Effector memory CD8-positive, alpha-beta T cell (primary cell): ENCODE data around the gene TMC8.

Source experiments
- ATAC-seq: fragments of 150-1000 bp; cut with Tn5 transposase; replicated peaks from 2 replicates; pipeline ENCODE4 v1.10.0; 2021; ENCODE audit warnings: mild to moderate bottlenecking, moderate library complexity
- DNase-seq, 3 experiments: peaks; one replicate each; pipeline ENCODE4 v3.0.0; 2021
- H3K27ac Mint-ChIP-seq, 2 donors: one replicate each; pipeline ENCODE4 v1.8.0; 2022; ENCODE audit warnings: mild to moderate bottlenecking in 2 of 2, mixed read lengths in 2 of 2, moderate library complexity in 2 of 2
- H3K27me3 Mint-ChIP-seq, 2 donors: one replicate each; pipeline ENCODE4 v1.8.0; 2022; ENCODE audit warnings: mixed read lengths in 2 of 2
- H3K36me3 Mint-ChIP-seq: one replicate; pipeline ENCODE4 v1.8.0; 2022; ENCODE audit warnings: mild to moderate bottlenecking, moderate library complexity, mixed read lengths; ENCODE audit not compliant: insufficient read depth
- H3K4me1 Mint-ChIP-seq, 2 donors: one replicate each; pipeline ENCODE4 v1.8.0; 2022; ENCODE audit warnings: low read depth in 2 of 2, mixed read lengths in 2 of 2
- H3K4me3 Mint-ChIP-seq, 2 donors: one replicate each; pipeline ENCODE4 v1.8.0; 2022; ENCODE audit warnings: mild to moderate bottlenecking in 2 of 2, mixed read lengths in 2 of 2, moderate library complexity in 2 of 2
- H3K9me3 Mint-ChIP-seq, 2 donors: one replicate each; pipeline ENCODE4 v1.8.0; 2022; ENCODE audit warnings: mixed read lengths in 2 of 2

TMC8 gene

DNA sequence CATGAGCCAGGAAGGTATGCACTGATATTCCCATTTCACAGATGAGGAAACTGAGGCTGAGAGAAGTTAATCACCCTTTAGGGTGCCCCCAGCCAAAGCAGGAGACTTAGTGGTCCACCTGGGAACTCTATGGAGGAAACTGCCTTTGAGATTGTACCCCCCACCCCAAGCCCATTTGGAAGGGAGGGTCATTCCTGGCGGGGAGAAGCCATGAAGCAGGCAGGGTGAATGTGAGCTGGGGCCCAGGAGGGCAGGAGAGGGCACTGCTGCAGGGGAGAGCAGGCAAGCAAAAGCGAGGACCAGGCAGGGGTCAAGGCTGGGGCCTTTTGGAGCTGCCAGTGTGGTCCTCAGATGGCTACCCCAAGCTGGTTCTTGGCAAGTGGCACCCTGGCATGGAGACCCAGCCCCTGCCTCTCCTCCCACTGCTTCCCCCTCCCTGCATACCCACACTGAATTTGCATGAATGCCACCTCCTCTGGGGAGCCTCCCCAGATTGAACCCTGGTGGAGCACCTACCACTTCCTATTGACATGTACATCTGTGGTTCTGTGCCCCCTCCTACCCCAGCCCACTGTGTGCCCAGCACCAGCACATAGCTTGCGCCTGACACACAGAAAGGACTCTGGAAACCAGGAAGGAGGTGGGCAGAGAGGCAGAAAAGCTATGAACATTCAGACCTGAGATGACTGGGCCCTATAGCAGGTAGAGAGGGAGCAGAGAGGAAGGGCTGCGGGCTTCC lies 1.1 kb upstream of the TMC8 start:
- H3K9me3 Mint-ChIP-seq: no peaks in the 10 kb centered on the region
- peak overlapping the region; percentile 99 to 100 for H3K4me3 Mint-ChIP-seq
- DNase-seq: peak; percentile 41 to 48 (median 42)
- peaks cover 47 to 60% of the 10 kb centered on the region in 2 donors for H3K4me1 Mint-ChIP-seq
- peaks cover 92% of the 10 kb centered on the region for H3K36me3 Mint-ChIP-seq
- no peaks in the 10 kb centered on the region for H3K27me3 Mint-ChIP-seq
- H3K27ac Mint-ChIP-seq: peak overlapping the region; percentile 96 to 99
- ATAC-seq: no peak

DNA sequence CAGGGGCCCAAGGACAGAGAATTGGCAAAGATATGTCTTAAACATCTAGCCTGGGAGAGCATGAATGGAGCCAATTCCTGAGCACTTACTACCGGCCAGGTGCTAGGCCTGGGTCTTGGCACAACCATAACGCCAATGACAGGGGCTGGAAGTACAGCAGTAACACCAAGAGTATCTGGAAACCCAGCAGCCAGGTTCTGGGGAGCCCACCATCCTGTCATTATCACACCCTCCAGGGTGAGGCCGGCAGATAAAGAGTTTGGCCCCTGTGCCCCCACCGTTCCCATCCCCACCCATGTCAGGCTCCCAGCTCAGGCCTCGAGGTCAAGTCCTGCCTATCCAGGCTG lies 508 bp upstream of the TMC8 start:
- Mint-ChIP-seq H3K27me3 (no peaks in the 10 kb centered on the region), H3K4me1 (peaks cover 48 to 57% of the 10 kb centered on the region in 2 donors), H3K27ac (peak overlapping the region; percentile 96 to 99), H3K36me3 (peaks cover 92% of the 10 kb centered on the region), H3K9me3 (no peaks in the 10 kb centered on the region), H3K4me3 (peak overlapping the region; percentile 99 to 100)
- ATAC-seq (no peak), DNase-seq (peak in 1 of 3 experiments; percentile 20)

DNA sequence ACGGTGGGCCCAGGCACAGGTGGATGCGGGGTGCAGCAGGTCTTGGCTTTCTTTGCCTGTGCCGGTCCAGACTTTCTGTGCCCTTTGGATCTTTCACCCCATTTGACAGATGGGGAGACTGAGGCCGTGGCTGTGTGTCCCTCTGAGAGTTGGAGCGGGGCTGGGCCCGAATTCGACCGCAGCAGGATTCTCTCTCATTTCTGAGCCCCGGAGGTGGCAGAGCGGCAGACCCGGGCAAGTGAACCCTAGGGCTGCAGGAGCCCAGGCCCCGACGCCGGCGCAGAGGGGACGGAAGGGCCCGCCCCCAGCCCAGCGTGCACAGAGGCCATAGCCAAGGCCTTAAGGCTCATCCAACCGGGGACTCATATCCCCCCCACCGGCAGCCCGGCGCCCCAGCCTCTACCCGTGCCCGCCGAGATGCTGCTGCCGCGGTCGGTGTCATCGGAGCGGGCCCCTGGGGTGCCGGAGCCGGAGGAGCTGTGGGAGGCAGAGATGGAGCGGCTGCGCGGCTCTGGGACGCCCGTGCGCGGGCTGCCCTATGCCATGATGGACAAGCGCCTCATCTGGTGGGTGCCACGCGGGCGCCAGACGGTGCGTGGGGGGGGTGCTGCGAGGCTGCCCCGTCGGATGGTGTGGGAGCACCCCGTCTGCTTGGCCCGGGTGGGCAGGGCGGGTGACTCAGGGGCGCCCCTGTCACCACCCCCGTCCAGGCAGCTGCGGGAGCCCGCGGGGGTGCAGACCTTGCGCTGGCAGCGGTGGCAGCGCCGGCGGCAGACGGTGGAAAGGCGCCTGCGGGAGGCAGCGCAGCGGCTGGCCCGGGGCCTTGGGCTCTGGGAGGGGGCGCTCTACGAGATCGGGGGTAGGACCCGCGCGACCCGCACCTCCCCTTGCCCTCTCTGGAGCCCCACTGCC lies 857 bp downstream of the TMC8 start:
- peaks cover 55 to 64% of the 10 kb centered on the region in 2 donors for H3K4me1 Mint-ChIP-seq
- peaks cover 92% of the 10 kb centered on the region for H3K36me3 Mint-ChIP-seq
- ATAC-seq: peak; percentile 1
- peak in 2 of 3 experiments; percentile 41 to 46 for DNase-seq
- H3K4me3 Mint-ChIP-seq: peak overlapping the region; percentile 99 to 100
- H3K9me3 Mint-ChIP-seq: no peaks in the 10 kb centered on the region
- peak overlapping the region; percentile 96 to 99 for H3K27ac Mint-ChIP-seq
- no peaks in the 10 kb centered on the region for H3K27me3 Mint-ChIP-seq

DNA sequence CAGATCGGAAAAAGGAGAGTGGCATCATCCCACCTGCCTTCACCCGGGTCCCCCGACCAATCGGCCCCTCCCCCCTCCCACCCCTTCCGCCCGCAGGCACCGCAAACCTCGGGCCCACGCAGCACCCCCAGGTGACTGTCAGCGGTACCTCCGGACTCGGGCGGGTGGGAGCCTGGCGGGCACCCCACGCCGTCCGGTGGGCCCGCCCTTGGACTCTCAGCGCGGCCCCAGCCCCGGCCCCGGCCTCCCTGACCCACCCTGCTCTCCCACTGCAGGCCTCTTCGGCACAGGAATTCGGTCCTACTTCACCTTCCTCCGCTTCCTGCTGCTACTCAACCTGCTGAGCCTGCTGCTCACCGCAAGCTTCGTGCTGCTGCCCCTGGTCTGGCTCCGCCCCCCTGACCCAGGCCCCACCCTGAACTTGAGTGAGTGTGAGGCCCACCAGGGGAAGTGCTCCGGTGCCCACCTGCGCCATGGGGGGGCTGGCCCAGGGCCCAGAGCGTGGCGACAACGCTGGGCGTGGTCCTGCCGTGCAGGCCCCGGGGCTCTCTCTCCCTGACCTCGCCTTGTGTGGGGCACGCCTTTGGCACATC lies 1.6 kb downstream of the TMC8 start:
- H3K4me1 Mint-ChIP-seq: peaks cover 53 to 61% of the 10 kb centered on the region in 2 donors
- peak; percentile 62 to 74 (median 74) for DNase-seq
- peak overlapping the region; percentile 99 to 100 for H3K4me3 Mint-ChIP-seq
- H3K27me3 Mint-ChIP-seq: no peaks in the 10 kb centered on the region
- peak; percentile 18 for ATAC-seq
- peak overlapping the region; percentile 83 to 99 for H3K27ac Mint-ChIP-seq
- no peaks in the 10 kb centered on the region for H3K9me3 Mint-ChIP-seq
- peaks cover 92% of the 10 kb centered on the region for H3K36me3 Mint-ChIP-seq

DNA sequence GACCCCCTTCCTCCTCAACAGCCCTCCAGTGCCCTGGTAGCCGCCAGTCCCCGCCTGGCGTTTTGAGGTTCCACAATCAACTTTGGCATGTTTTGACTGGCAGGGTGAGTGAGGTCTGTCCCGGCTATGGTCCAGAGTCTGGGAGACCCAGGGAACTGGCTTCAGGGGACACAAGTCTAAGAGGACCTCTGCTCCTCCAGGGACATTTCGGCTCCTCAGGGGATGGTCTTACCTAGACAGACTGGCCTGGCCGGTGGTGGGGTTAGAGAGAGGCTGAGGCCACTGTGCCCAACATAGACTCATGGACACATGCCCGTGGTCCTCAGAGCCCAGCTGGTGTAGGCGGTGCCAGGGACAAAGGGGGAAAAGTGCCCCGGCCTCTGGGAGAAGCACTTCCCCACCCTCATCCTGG lies 2.2 kb downstream of the TMC8 start:
- peaks cover 92% of the 10 kb centered on the region for H3K36me3 Mint-ChIP-seq
- H3K4me3 Mint-ChIP-seq: peak overlapping the region; percentile 99 to 100
- ATAC-seq (no peak), DNase-seq (no peak)
- H3K27me3 Mint-ChIP-seq: no peaks in the 10 kb centered on the region
- peaks cover 53 to 65% of the 10 kb centered on the region in 2 donors for H3K4me1 Mint-ChIP-seq
- H3K27ac Mint-ChIP-seq: peak overlapping the region; percentile 83 to 99
- no peaks in the 10 kb centered on the region for H3K9me3 Mint-ChIP-seq

DNA sequence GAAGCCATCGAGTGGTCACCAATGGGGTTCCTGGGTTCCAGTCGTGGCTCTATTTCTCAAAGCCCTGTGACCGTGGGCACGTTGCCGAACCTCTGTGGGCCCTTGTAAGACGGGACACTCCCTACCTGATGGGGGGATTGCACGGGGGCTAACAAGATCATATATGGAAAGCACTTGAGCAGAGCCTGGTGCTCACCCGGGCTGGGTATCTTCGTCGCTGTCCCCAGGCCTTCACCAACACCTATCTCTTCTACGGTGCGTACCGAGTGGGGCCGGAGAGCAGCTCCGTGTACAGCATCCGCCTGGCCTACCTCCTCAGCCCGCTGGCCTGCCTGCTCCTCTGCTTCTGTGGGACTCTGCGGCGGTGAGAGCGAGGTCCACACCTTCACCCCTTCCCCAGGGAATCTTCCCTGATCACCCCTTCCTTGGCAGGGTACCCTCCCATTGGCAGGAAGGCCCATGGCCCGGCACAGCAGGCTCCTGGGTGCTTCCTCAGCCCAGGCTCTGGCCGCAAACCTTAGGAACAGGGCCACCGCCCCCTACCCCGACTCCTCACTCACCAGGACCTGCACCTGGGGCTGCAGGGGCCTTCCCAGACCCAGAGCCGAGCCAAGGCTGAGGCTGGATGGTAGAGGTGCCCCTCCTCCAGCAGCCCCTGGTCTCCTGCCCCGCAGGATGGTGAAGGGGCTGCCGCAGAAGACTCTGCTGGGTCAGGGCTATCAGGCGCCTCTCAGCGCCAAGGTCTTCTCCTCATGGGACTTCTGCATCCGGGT lies 2.8 kb downstream of the TMC8 start:
- ATAC-seq: no peak
- peak overlapping the region; percentile 99 to 100 for H3K4me3 Mint-ChIP-seq
- no peaks in the 10 kb centered on the region for H3K9me3 Mint-ChIP-seq
- peaks cover 59 to 71% of the 10 kb centered on the region in 2 donors for H3K4me1 Mint-ChIP-seq
- peak overlapping the region; percentile 83 to 99 for H3K27ac Mint-ChIP-seq
- H3K27me3 Mint-ChIP-seq: no peaks in the 10 kb centered on the region
- no peak for DNase-seq
- peaks cover 92% of the 10 kb centered on the region for H3K36me3 Mint-ChIP-seq

DNA sequence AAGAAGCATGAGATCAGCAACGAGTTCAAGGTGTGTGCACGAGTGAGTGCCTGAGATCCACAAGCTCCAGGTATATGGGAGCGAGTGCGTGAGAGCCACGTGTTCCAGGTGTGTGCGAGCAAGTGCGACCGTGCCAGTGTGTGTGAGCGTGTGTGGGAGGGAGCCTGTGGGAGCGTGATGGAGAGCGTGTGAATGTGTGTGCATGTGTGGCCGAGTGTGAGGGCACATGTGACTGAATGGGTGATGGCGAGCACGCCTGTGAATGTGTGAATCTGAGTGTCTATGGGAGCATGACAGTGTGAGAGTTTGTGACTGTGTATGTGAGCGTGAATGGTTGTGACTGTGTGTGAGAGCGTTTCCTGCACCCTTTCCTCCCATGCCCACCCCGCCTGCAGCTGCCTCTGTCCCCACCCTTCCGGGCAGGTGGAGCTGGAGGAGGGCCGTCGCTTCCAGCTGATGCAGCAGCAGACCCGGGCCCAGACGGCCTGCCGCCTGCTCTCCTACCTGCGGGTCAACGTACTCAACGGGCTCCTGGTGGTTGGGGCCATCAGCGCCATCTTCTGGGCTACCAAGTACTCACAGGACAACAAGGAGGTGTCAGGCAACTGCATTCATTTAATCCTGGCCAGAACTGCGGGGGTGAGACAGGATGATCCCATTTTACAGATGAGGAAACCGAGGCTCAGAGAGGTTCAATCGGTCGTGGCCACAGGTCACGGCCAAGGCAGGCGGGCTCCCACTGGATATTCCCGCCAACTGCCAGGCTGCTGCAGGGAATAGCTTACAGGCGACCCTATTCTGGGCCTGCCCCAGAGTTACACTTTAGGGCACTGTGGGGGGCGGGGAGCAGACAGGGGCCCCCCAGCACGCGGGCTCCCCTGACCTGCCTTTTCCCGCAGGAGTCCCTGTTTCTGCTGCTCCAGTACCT lies 3.7 kb downstream of the TMC8 start:
- peak overlapping the region; percentile 99 to 100 for H3K4me3 Mint-ChIP-seq
- peaks cover 62 to 74% of the 10 kb centered on the region in 2 donors for H3K4me1 Mint-ChIP-seq
- H3K36me3 Mint-ChIP-seq: peaks cover 90% of the 10 kb centered on the region
- no peaks in the 10 kb centered on the region for H3K9me3 Mint-ChIP-seq
- DNase-seq (peak; percentile 73 to 77 (median 76)), ATAC-seq (peak; percentile 27)
- H3K27me3 Mint-ChIP-seq: no peaks in the 10 kb centered on the region
- peak overlapping the region; percentile 60 to 99 for H3K27ac Mint-ChIP-seq

DNA sequence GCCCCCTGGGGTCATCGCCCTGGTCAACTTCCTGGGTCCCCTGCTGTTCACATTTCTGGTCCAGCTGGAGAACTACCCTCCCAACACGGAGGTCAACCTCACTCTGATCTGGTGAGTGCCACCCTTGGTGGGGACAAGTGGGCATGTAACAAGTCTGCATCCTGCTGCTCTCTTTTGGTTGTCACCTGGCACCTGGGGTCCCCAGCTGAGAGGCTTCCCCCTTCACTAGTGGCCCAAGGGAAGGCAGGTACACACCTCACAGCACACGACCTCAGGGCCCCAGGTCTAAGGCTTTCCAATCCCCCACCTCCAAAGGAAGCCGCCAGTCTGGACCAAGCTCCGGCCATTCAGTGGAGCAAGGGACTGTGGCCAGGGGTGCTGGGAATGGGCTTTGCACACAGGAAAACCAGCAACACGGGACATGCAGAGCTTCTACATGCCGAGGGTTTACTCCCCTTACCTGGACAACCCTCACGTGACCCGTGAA lies 4.4 kb downstream of the TMC8 start:
- peaks cover 59 to 71% of the 10 kb centered on the region in 2 donors for H3K4me1 Mint-ChIP-seq
- ATAC-seq: no peak
- no peak for DNase-seq
- H3K36me3 Mint-ChIP-seq: peaks cover 85% of the 10 kb centered on the region
- H3K9me3 Mint-ChIP-seq: no peaks in the 10 kb centered on the region
- H3K27me3 Mint-ChIP-seq: no peaks in the 10 kb centered on the region
- H3K4me3 Mint-ChIP-seq: peak overlapping the region; percentile 99 to 100
- H3K27ac Mint-ChIP-seq: peak overlapping the region in 1 of 2 donors; percentile 99

DNA sequence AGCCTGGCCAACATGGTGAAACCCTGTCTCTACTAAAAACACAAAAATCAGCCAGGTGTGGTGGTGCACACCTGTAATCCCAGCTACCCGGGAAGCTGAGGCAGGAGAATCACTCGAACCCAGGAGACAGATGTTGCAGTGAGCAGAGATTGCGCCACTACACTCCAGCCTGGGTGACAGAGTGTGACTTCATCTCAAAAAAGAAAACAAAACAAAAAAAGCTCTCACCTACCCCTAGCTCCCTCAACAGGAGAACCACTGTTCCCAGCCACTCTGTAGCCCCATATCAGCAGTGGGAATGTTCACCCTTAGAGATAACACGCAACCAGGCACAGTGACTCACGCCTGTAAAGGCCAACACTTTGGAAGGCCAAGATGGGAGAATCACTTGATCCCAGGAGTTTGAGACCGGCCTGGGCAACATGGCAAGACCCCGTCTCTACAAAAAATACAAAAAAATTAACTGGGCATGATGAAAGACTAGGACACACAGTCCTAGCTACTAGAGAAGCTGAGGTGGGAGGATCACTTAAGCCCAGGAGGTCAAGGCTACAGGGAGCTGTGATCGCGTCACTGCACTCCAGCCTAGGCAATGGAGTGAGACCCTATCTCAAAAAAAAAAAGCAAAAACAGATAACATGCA lies 5.4 kb downstream of the TMC8 start:
- no peak for DNase-seq
- ATAC-seq: no peak
- H3K27me3 Mint-ChIP-seq: no peaks in the 10 kb centered on the region
- H3K36me3 Mint-ChIP-seq: peaks cover 83% of the 10 kb centered on the region
- no peaks in the 10 kb centered on the region for H3K9me3 Mint-ChIP-seq
- H3K4me1 Mint-ChIP-seq: peaks cover 59 to 65% of the 10 kb centered on the region in 2 donors
- H3K27ac Mint-ChIP-seq: no peak overlapping the region
- peak overlapping the region; percentile 19 to 33 for H3K4me3 Mint-ChIP-seq

DNA sequence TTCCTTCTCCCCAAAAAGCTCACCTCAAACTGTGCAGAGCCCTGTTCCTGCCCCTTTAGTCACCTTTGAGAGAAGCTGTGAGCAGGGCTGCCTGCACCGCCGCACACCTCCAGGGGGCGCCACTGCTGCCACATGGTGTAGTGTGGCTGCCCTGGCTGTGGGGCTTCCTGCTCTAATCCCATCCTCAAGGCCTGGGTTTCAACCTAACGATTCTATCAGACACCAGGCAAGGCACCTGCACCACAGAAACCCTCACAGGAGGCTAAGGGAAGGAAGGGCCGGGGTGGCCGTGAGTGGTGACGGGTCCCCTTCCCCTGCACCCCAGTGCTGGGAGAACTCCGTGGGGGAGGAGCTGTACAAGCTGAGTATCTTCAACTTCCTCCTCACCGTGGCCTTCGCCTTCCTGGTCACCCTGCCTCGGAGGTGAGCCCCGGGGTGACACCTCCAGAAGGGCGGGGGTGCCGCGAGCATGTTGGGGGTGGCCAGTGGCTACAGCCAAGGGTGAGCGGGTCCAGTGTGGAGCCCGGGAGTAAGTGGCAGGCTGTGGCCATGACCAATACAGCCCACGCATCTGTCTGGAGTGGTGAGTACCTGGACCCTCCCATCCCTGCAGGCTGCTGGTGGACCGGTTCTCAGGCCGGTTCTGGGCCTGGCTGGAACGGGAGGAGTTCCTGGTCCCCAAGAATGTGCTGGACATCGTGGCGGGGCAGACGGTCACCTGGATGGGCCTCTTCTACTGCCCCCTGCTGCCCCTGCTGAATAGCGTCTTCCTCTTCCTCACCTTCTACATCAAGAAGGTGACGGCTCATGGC lies 7.0 kb downstream of the TMC8 start:
- Mint-ChIP-seq H3K27ac (peak overlapping the region in 1 of 2 donors; percentile 93), H3K4me3 (peak overlapping the region; percentile 45 to 75), H3K9me3 (no peaks in the 10 kb centered on the region), H3K4me1 (peaks cover 63 to 64% of the 10 kb centered on the region in 2 donors), H3K36me3 (peaks cover 77% of the 10 kb centered on the region), H3K27me3 (no peaks in the 10 kb centered on the region)
- peak in 1 of 3 experiments; percentile 56 for DNase-seq
- ATAC-seq: peak; percentile 38
